Upper lobe of right lung (tissue), 1 donor: ENCODE results near the gene ATRIP. TPM values are rescaled to one million over a fixed set of nuclear protein-coding genes. Genes with fewer than 3 reads are reported as not detected.
A peak's percentile ranks its signal among the peaks of the same experiment; 100 is the strongest.

Source experiments
- ATAC-seq: fragments of 200-7000 bp; cut with Tn5 transposase; one replicate; pipeline ENCODE4 v1.9.1; 2020; ENCODE audit warnings: mild to moderate bottlenecking, moderate library complexity
- DNase-seq: peaks from one replicate; pipeline ENCODE4 v3.0.0-alpha.2; 2020
- H3K27ac ChIP-seq: fragments of 200-600 bp; one replicate; pipeline ENCODE4 v1.8.0; 2022
- H3K27me3 ChIP-seq: fragments of 200-600 bp; one replicate; pipeline ENCODE4 v1.8.0; 2022; ENCODE audit warnings: mild to moderate bottlenecking
- H3K36me3 ChIP-seq: fragments of 200-600 bp; one replicate; pipeline ENCODE4 v1.8.0; 2022
- H3K4me1 ChIP-seq: fragments of 200-600 bp; one replicate; pipeline ENCODE4 v1.8.0; 2022
- H3K4me3 ChIP-seq: fragments of 200-600 bp; one replicate; pipeline ENCODE4 v1.8.0; 2022; ENCODE audit warnings: mild to moderate bottlenecking
- H3K9me3 ChIP-seq: fragments of 200-600 bp; one replicate; pipeline ENCODE4 v1.8.0; 2022
- intact Hi-C: fragments of 100-400 bp; cut with DNase I; formaldehyde crosslinking; loops from one replicate; pipeline ENCODE4 v1.11.0; 2022
- long read RNA-seq: library from polyadenylated mRNA; unstranded; transcript quantifications from one replicate; pipeline ENCODE4 v2.0.0, GENCODE V29; 2021
- total RNA-seq: library from RNA; stranded (reverse); fragmentation: NEBNext Ultra II Directional; extraction: Animal tissue kit (Norgen Biotek cat#: 25700); gene quantifications from one replicate; pipeline ENCODE4 v1.2.1, GENCODE V29; 2021
- TF ChIP-seq, protein P1 (sequence below): fragments of 200-600 bp; IDR thresholded peaks from one replicate; pipeline ENCODE4 v1.8.0; 2022; ENCODE audit warnings: antibody characterized with exemption
- donor health status: DM: no; HTN: yes; CAD: no; lungs with severe emphysema.

ATRIP gene
- total RNA-seq, result 5.3 TPM
- long read RNA-seq, full-length matches to known transcripts, result 9 of 15 reads
- long read RNA-seq, partial matches to known transcripts, result 1 of 15 reads
- long read RNA-seq, other reads (novel, unspliced or antisense), result 5 of 15 reads

DNA sequence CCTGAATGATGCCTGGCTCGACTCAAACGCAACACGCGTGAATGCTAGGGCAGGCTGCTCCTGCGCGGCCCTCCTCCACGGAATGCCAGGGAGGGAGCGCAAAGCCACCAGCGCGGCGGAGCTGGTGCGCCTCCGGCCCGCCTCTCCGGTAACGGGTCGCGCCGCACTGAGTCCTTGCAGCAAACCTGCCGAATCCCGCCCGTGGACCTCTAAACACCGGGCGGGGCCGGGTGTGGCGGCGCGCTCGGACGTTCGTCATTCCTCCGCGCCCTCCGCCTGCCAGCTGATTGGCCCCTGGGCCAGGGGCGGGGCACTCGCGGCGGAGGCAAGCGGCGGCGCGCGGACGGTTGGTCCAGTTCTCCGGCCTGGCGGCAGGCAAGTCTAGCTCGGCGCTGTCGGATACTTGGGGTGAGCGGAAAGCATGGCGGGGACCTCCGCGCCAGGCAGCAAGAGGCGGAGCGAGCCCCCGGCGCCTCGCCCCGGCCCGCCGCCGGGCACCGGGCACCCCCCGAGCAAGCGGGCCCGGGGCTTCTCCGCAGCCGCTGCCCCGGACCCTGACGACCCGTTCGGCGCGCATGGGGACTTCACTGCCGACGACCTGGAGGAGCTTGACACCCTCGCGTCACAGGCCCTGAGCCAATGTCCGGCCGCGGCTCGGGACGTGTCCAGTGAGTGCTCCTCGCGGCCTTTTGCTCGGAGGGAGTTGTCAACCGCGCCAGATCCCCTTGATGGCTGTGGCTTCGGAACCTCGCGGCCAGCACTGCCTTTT lies at the start of gene ATRIP:
TSS of gene ATRIP (plus strand) at position 313 of the 769 bp plus-strand sequence. CDS start at position 422, 109 bp downstream.
- H3K27me3 ChIP-seq, result no peaks in the 10 kb centered on the region
- peak within 1 kb of the TSS; percentile 64 for H3K4me3 ChIP-seq
- ATAC-seq (peak; percentile 99), DNase-seq (peak; percentile 96)
- TF ChIP-seq, protein P1, sequence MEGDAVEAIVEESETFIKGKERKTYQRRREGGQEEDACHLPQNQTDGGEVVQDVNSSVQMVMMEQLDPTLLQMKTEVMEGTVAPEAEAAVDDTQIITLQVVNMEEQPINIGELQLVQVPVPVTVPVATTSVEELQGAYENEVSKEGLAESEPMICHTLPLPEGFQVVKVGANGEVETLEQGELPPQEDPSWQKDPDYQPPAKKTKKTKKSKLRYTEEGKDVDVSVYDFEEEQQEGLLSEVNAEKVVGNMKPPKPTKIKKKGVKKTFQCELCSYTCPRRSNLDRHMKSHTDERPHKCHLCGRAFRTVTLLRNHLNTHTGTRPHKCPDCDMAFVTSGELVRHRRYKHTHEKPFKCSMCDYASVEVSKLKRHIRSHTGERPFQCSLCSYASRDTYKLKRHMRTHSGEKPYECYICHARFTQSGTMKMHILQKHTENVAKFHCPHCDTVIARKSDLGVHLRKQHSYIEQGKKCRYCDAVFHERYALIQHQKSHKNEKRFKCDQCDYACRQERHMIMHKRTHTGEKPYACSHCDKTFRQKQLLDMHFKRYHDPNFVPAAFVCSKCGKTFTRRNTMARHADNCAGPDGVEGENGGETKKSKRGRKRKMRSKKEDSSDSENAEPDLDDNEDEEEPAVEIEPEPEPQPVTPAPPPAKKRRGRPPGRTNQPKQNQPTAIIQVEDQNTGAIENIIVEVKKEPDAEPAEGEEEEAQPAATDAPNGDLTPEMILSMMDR, result no peak
- H3K27ac ChIP-seq, result peak within 1 kb of the TSS; percentile 87
- peaks cover 24% of the 10 kb centered on the region for H3K4me1 ChIP-seq
- intact Hi-C loops, result no loop called here
- peaks cover 39% of the 10 kb centered on the region for H3K36me3 ChIP-seq
- H3K9me3 ChIP-seq, result no peaks in the 10 kb centered on the region

DNA sequence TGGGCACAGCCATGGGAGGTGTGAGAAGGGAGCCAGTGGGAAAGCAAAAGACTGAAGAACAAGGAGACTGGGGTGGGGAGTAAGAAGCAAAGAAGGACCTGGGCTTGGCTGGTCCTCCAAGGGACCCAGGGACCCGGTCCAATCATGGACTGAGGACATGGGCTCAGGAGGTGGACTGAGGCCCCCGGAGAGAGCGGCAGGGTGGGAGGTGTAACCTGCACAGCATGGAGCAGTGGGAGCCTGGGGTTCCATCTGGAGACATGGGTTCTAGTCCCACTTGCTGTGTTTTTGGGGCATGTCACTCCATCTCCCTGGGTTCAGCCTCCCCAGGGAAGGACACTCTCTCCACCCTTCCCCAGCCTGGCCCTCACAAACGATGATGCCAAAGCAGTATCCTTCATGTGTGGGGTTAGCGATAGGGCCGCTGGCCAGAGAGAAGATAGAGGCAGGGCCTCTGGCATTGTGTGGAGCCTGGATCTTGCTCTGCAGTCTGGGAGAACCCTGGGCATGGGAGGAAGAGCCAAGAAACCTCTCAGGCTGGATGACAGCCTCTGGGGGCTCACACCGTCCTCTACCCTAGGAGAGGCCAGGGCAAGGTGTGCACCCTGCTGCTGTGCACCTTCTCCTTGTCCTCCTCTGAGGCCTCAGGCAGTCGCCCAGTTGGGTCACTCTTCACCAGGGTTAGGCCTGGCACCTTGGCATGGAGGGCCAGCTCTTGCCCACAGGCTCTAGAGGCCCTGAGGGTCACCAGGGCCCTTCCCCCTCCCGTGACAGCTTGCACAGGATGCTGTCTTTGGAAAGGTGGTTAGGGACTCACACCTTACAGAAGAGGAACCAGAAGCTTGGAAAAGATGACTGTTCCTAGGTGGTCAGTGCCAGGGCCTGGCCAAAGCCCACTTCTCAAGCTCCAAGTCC lies 48.5 kb upstream of the ATRIP start:
- peak; percentile 13 for ATAC-seq
- Histone ChIP-seq H3K27me3 (no peaks in the 10 kb centered on the region), H3K4me3 (no peak overlapping the region), H3K27ac (no peak overlapping the region), H3K9me3 (no peaks in the 10 kb centered on the region), H3K36me3 (no peaks in the 10 kb centered on the region), H3K4me1 (peaks cover 14% of the 10 kb centered on the region)
- TF ChIP-seq, protein P1, result no peak
- intact Hi-C loops, result no loop called here
- no peak for DNase-seq

DNA sequence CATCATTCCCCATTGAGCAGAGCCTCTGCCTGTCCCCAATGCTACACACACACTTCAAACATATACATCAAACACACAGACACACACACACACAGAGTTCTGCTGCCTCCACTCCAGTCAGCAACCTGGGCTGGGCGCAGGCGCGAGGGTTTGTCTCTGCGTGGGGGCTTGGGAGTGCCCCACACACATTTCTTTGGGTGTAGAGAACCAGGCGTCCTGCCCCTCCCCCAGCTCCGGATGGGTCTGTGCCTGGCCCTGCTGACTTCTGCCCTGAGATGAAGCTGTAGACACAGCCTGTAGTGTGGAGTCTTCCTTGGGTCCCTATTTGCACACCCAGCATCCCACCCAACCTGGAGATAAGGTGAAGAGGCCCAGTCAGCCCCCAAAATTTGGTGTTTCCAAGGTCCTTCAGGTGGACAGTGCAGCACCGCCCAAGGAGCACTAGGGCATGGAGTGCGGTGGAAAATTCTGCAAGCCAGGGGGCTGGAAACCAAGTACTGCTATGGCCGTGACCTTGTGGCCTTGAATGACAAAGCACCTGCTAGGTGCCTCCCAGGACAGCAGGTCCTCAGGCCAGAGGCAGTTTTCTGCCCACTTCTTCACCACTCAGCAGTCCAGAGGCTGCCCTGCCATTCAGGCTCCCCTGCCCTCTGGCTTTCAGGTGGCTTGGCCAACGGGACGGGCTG lies 47.7 kb upstream of the ATRIP start:
- H3K36me3 ChIP-seq, result no peaks in the 10 kb centered on the region
- H3K9me3 ChIP-seq, result no peaks in the 10 kb centered on the region
- H3K27ac ChIP-seq, result no peak overlapping the region
- H3K4me3 ChIP-seq, result no peak overlapping the region
- H3K4me1 ChIP-seq, result peaks cover 14% of the 10 kb centered on the region
- intact Hi-C loops, result no loop called here
- no peak for ATAC-seq
- H3K27me3 ChIP-seq, result no peaks in the 10 kb centered on the region
- TF ChIP-seq, protein P1, result no peak
- DNase-seq, result no peak

DNA sequence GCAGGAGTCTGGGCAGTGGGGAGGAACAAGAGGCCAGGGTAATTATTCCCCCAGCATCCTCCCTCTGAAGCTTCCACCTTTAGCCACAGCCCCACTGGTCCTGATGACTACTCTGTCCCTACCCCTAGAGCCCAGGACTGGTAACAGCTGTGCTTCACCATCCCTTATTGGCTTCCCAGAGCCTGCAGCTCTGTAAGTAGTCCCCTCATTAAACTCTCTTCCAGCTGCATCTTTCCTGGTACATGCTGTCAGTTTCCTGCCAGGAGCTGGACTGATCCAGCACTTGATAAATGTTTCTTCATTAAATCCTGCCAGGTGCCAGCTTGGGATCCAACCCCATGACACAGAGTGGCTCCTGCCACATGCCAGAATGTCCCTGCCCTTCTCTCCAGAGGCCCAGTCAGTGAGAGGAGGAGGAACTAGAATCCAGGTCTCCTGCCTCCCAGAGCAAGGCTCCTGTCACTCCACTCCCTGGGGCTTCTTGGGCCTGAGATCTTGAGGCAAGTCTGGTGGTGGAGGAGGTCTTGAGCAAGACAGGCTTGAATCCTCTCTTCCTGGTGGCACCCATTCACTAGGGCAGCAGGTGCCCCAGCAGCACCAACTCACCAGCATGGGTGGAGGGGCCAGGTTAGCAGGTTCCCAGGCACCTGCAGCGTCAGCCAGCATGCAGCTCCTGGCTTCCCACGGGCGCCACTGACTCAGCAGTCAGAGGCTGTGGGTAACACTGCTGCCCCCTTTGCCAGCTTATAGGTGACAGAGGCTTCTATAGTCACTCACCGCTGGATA lies 47.0 kb upstream of the ATRIP start:
- ATAC-seq (peak; percentile 5), DNase-seq (no peak)
- H3K9me3 ChIP-seq, result no peaks in the 10 kb centered on the region
- no peaks in the 10 kb centered on the region for H3K27me3 ChIP-seq
- H3K36me3 ChIP-seq, result no peaks in the 10 kb centered on the region
- H3K4me1 ChIP-seq, result peaks cover 14% of the 10 kb centered on the region
- TF ChIP-seq, protein P1, result no peak
- intact Hi-C loops, result loop anchor here (5.0 kb wide), 1 partner anchor 38 kb away; no protein-coding TSS in a partner anchor
- H3K4me3 ChIP-seq, result no peak overlapping the region
- H3K27ac ChIP-seq, result no peak overlapping the region
